ENCODE data around the gene RCBTB1.
"Not testable (repeated sequence)": the region's sequence is repeated elsewhere in the genome, so short reads cannot be mapped to it uniquely, and the experiment has no call there.

RCBTB1 gene

GRCh38 chr13:49512578-49512977 lies 72.8 kb downstream of the RCBTB1 start:
- DNase-seq (ENCODE audit: low spot score): no peak

GRCh38 chr13:49503951-49504350 lies 81.4 kb downstream of the RCBTB1 start:
- no peak for DNase-seq (ENCODE audit: low spot score)

DNA sequence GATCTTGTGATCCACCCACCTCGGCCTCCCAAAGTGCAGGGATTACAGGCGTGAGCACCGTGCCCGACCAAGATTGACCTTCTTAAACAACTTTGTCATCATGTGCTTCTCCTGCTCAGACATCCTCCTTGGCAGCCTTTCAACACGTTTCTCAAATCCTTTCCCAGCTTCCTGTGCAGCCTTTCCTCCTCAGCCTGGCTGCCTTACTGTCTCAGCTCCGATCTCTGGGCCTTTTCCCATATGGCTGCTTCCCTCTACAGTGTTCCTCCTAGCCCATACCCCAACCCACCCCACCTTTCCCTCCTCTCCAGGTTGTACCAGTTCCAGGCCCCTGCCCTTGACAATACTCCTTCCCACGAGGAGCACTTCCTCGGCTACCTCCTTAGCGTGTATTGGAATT lies 82.4 kb downstream of the RCBTB1 start:
- peak; percentile 15 for DNase-seq (ENCODE audit: low spot score)

- peak; percentile 64 for DNase-seq (ENCODE audit: low spot score)
Measured at GRCh38 chr13:49499889-49500660, 85.3 kb downstream of the RCBTB1 start.

DNA sequence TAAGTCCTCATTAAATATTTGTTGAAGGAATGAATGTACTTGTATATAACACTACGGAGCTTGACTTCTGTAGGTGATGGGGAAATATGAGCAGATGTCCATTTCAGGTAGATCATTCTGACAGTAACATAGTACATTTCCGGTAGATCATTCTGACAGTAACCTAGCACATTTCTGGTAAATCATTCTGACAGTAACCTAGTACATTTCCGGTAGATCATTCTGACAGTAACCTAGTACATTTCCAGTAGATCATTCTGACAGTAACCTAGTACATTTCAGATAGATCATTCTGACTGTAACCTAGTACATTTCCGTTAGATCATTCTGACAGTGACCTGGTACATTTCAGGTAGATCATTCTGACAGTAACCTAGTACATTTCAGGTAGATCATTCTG lies 87.2 kb downstream of the RCBTB1 start:
- DNase-seq (ENCODE audit: low spot score): no peak

- DNase-seq (ENCODE audit: low spot score): no peak
Measured at GRCh38 chr13:49497272-49497671, 88.1 kb downstream of the RCBTB1 start.

- DNase-seq (ENCODE audit: low spot score): not testable (repeated sequence)
Measured at GRCh38 chr13:49496837-49497236, 88.5 kb downstream of the RCBTB1 start.

- DNase-seq (ENCODE audit: low spot score): peak; percentile 86
Measured at GRCh38 chr13:49495783-49496762, 89.3 kb downstream of the RCBTB1 start, which contains the start of gene PHF11. Gene PHF11, plus strand, starts transcription at chr13:49495953. Its CDS starts 49 bp downstream, at chr13:49496002.

- DNase-seq (ENCODE audit: low spot score): no peak
Measured at GRCh38 chr13:49494645-49495044, 90.7 kb downstream of the RCBTB1 start.

- no peak for DNase-seq (ENCODE audit: low spot score)
Measured at GRCh38 chr13:49488563-49488962, 96.8 kb downstream of the RCBTB1 start.
